ENCODE measurements around the gene SURF2. TPM values are rescaled to one million over a fixed set of nuclear protein-coding genes. Genes with fewer than 3 reads are reported as not detected.

SURF2 gene
- total RNA-seq, 3 donors from 2014 or later, result 48.0 to 64.1 (median 57.9) TPM

DNA sequence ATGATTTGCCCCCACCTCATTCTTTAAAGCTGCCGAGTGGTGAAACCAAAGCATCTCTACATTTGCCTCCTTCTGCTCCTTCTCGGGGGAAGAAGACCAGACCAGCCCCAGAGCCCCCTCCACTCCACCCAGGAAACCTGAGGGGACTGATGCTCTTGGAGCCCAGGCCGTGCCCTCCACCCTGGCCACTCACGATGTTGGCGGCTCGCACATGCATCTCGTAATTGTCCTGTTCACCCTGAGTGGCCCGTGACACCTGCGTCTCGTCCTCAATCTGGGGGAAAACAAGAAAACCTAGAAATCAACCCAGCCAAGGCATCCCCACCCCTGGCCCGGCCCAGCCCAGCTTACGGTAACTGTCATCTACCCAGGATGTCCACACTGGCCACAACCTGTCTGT, 11.4 kb upstream of the SURF2 start:
- no peak overlapping the region for H3K4me3 Mint-ChIP-seq
- no peaks in the 10 kb centered on the region for H3K27me3 Mint-ChIP-seq (ENCODE audit: low read depth)
- DNase-seq (no peak), ATAC-seq (no peak)
- peaks cover 42% of the 10 kb centered on the region for H3K4me1 Mint-ChIP-seq (ENCODE audit: low read depth)
- H3K36me3 Mint-ChIP-seq (ENCODE audit: insufficient read depth), result peaks cover 34% of the 10 kb centered on the region
- no peaks in the 10 kb centered on the region for H3K9me3 Mint-ChIP-seq

DNA sequence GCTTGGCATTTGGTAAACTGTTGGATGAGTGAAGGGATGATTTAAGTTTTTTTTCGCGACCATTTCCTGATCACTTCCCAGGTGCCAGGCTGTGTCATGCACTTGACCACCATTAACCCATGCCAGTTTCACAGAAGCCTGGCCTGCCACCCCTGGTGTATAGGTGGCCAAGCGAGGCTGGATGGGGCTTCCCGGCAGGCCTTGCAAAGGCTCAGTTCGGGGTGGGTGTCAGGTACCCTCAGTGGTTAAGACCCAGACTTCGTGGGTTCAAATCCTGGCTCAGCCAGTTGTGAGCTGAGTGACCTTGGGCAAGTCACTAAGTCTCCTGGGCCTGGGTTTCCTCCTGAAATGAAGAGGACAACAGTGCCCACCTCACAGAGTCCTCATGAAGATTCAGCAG, 10.8 kb upstream of the SURF2 start:
- no peaks in the 10 kb centered on the region for H3K27me3 Mint-ChIP-seq (ENCODE audit: low read depth)
- ATAC-seq (no peak), DNase-seq (no peak)
- no peaks in the 10 kb centered on the region for H3K9me3 Mint-ChIP-seq
- H3K36me3 Mint-ChIP-seq (ENCODE audit: insufficient read depth), result peaks cover 37% of the 10 kb centered on the region
- peaks cover 41% of the 10 kb centered on the region for H3K4me1 Mint-ChIP-seq (ENCODE audit: low read depth)
- H3K4me3 Mint-ChIP-seq, result no peak overlapping the region

DNA sequence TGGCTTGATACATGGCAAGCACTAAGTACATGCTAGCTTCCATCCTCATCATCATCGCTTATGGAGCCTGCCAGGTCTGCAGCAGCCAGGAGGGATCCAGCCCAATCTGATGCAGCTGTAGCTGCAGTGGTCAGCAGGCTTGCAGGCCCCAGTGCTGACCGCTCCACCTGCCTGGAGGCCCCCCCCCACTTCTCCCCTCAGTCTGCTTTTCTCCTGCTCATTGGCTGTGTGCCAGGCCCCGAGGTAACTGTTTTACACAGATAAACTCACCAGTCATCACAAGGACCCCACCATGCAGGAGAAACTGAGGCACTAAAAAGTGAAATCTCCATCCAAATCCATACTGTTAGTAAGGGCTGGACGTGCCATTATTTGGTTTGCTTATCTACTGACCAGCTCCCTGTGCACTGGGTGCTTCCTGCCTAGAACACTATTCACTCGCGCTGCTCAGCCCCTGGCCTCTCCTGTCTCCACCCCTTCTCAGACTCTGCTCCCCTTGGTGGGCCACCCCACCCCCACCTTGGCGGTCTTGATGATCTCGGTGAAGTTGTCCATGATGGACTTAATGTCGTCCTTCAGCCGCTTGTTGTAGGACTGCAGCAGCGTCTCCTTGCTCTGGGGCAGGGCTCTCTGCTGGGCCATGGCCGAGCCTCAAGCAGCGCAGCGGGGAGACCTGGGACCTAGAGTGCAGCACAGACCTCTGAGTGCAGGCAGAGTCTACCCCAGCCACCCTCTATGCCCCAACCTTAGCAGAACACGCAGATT, 10.1 kb upstream of the SURF2 start:
- Mint-ChIP-seq H3K4me3 (peak overlapping the region; percentile 99), H3K4me1 (ENCODE audit: low read depth) (peaks cover 38% of the 10 kb centered on the region), H3K9me3 (no peaks in the 10 kb centered on the region), H3K36me3 (ENCODE audit: insufficient read depth) (peaks cover 39% of the 10 kb centered on the region), H3K27me3 (ENCODE audit: low read depth) (no peaks in the 10 kb centered on the region)
- DNase-seq (no peak), ATAC-seq (no peak)

DNA sequence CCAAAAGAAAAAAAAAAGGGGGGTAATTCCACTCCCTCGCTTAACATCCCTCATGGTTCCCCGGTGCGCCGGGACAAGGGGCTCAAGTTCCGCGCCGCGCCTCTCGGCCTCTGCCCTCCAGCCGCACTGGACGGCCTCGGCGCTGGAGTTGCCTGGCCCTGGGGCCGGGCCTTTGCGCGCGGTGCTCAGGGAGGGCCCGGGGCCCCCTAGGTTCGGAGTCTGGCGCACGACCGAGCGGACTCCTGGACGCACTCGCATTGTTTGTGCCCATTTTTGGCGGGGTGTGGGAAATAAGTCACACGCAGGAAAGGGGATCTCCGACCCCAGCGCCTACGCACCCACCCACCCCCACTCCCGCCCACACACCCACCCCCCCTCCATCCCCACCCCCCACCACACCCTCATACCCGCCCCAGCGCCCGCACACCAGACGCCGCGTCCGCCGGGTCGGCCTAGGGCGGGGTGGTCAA, 8.8 kb upstream of the SURF2 start:
- Mint-ChIP-seq H3K27me3 (ENCODE audit: low read depth) (no peaks in the 10 kb centered on the region), H3K36me3 (ENCODE audit: insufficient read depth) (peaks cover 47% of the 10 kb centered on the region), H3K4me1 (ENCODE audit: low read depth) (peaks cover 34% of the 10 kb centered on the region), H3K4me3 (peak overlapping the region; percentile 99), H3K9me3 (no peaks in the 10 kb centered on the region)
- ATAC-seq (peak; percentile 36 to 39), DNase-seq (no peak)

DNA sequence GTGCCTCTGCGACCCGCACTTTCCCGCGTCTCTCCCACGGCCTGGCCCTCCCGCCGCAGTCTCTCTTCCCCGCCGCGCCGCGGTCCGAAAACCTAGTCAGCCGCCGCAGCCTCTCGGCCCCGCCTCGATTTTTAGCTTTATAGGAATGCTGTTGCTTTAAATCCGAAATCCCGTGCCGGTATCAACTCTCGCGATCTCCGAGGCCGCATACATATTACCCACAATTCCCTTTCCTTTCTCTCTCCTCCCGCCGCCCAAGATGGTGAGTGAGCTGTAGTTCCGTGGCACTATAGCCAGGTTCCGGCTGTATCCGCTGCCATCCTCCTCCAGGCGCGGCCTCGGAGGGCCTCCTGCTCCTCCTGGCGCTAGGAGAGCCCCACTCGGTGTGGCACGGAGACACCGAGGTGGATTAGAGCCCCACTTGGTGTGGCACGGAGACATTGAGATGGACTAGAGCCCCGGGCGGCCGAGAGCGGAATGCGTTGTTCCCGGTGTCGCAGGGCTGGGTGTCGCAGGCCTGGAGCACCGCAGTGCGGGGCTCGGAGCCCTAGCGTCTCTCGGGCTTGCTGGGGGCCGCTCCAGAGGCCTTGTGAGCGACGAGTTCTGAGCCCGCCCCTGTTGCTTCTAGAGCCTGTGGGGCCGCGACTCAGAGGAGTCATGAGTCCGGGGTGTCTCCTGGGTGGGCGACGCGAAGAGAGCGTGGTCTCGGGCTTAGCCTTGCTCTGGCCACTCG, 8.2 kb upstream of the SURF2 start, which contains the start of the genes MED22 and RPL7A:
MED22 (minus strand) TSS at position 147 of the 733 bp plus-strand sequence. CDS start 1,469 bp downstream, outside the sequence.
RPL7A (plus strand) TSS at position 234 of the 733 bp plus-strand sequence; CDS start at position 260, 26 bp downstream.
- H3K9me3 Mint-ChIP-seq, result no peaks in the 10 kb centered on the region
- peaks cover 38% of the 10 kb centered on the region for H3K4me1 Mint-ChIP-seq (ENCODE audit: low read depth)
- peaks cover 48% of the 10 kb centered on the region for H3K36me3 Mint-ChIP-seq (ENCODE audit: insufficient read depth)
- peak; percentile 78 for ATAC-seq
- H3K4me3 Mint-ChIP-seq, result peak within 1 kb of the TSS; percentile 99
- no peaks in the 10 kb centered on the region for H3K27me3 Mint-ChIP-seq (ENCODE audit: low read depth)
- peak; percentile 89 for DNase-seq

DNA sequence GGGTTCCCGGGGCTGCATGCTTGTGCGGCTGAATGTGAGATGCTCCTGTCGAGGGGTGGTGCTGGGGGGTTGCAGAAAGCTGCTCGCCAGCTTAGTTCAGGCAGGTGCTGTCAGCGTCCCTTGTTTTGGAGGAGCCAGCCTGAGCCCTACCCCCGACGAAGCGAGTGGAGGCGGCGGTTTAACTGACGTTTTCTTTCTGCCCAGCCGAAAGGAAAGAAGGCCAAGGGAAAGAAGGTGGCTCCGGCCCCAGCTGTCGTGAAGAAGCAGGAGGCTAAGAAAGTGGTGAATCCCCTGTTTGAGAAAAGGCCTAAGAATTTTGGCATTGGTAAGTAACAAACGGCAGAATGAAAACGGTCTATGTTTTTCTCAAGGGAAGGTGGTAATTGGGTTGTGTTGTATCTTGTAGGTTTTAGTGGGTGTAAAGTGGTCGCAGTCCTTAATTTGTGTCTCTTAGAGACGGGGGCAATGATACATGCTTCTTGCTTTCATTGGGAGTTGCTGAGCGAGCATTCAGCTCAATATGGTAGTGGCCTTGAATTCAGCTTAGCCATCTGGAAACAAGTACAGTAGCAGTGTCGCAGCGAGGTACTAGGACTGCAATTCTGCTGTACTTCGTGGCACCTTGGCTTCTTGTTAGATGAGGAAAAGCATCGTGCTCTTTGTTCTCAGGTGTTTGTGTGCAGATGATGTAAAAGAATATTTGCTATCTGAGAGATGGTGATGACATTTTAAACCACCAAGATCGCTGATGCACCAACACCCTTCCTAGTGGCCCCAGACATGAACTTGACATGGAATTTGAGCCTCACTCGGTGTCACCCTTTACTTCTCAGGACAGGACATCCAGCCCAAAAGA, 7.4 kb upstream of the SURF2 start:
- Mint-ChIP-seq H3K36me3 (ENCODE audit: insufficient read depth) (peaks cover 52% of the 10 kb centered on the region), H3K4me3 (peak overlapping the region; percentile 99), H3K4me1 (ENCODE audit: low read depth) (peaks cover 40% of the 10 kb centered on the region), H3K9me3 (no peaks in the 10 kb centered on the region), H3K27me3 (ENCODE audit: low read depth) (no peaks in the 10 kb centered on the region)
- DNase-seq, result no peak
- ATAC-seq, result no peak

DNA sequence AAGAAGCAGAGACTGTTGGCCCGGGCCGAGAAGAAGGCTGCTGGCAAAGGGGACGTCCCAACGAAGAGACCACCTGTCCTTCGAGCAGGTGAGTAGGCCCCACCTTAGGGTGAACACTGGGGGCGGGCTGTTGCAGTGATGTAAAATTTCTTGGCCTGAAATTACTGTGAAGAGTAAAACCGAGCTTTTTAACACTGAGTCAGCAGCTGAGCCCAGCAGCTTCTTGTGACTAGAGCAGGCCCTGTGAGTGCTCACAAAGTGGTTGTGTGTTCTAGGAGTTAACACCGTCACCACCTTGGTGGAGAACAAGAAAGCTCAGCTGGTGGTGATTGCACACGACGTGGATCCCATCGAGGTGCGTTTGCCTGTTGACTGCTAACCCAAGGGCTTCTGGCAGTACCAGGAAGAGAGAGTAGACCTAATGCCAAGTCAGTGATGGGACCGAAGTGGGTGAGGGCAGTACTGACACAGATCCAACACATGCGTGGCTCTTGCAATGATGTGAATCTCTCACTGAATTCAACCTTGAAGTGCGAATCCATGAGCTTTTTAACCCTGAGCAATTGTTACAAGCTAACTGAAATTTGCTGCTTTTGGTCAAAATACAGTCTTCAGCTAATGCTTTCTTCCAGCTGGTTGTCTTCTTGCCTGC, 6.3 kb upstream of the SURF2 start:
- no peaks in the 10 kb centered on the region for H3K27me3 Mint-ChIP-seq (ENCODE audit: low read depth)
- H3K36me3 Mint-ChIP-seq (ENCODE audit: insufficient read depth), result peaks cover 52% of the 10 kb centered on the region
- peak overlapping the region; percentile 99 for H3K4me3 Mint-ChIP-seq
- H3K4me1 Mint-ChIP-seq (ENCODE audit: low read depth), result peaks cover 46% of the 10 kb centered on the region
- DNase-seq (no peak), ATAC-seq (no peak)
- H3K9me3 Mint-ChIP-seq, result no peaks in the 10 kb centered on the region

DNA sequence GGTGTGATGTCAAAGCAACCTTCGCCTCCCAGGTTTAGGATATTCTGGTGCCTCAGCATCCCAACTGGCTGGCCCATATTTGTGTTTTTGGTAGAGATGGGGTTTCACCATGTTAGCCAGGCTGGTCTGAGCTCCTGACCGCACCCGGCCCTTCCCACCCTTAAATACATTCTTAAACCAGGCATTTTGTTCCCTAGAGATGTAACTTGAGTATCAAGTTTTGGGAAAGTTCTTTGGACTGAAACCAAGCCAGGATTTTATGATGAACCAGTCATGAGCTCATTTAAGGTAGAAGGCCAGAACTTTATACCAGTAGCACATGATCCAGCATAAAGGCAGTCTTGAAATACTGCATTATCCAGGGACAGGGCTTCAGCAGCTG, 4.8 kb upstream of the SURF2 start:
- no peak for DNase-seq
- no peaks in the 10 kb centered on the region for H3K9me3 Mint-ChIP-seq
- no peak for ATAC-seq
- peaks cover 48% of the 10 kb centered on the region for H3K36me3 Mint-ChIP-seq (ENCODE audit: insufficient read depth)
- H3K27me3 Mint-ChIP-seq (ENCODE audit: low read depth), result no peaks in the 10 kb centered on the region
- peaks cover 45% of the 10 kb centered on the region for H3K4me1 Mint-ChIP-seq (ENCODE audit: low read depth)
- H3K4me3 Mint-ChIP-seq, result no peak overlapping the region

DNA sequence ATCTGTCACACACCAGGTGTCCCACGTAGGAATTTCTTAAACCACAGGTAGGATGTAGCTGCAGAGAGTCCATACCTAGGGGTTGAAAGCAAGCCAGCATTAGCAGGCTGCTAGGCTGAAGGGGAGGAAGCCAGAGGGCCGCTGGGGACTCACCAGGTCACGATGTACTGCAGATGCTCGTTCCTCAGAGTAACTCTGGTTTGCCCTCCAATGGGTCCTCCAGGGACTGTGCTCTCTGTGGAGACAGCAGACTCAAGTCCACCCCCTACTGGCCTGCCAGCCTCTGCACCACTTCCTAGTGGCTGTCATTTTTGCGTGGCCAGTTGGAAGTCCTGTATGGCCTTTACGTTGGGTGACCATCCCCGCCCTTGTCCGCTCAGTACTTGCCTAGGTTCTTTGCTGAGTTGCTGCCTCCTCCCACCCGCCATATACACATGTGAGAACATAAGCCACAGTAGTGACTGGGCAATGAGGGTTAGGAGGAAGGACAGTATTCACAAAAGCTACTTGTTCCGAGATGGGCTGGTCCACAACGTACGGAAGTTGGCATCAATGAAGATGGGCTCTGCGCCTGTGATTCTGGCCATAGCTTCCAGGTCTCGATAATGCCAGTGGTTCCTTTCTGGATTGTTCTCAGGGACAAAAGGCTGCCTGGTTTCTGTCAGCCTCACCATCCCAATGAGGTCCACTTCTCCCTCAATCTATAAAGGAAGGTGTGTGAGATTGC, 4.3 kb upstream of the SURF2 start:
- DNase-seq, result no peak
- Mint-ChIP-seq H3K9me3 (no peaks in the 10 kb centered on the region), H3K36me3 (ENCODE audit: insufficient read depth) (peaks cover 48% of the 10 kb centered on the region), H3K4me3 (peak overlapping the region; percentile 8), H3K4me1 (ENCODE audit: low read depth) (peaks cover 40% of the 10 kb centered on the region), H3K27me3 (ENCODE audit: low read depth) (no peaks in the 10 kb centered on the region)
- no peak for ATAC-seq

DNA sequence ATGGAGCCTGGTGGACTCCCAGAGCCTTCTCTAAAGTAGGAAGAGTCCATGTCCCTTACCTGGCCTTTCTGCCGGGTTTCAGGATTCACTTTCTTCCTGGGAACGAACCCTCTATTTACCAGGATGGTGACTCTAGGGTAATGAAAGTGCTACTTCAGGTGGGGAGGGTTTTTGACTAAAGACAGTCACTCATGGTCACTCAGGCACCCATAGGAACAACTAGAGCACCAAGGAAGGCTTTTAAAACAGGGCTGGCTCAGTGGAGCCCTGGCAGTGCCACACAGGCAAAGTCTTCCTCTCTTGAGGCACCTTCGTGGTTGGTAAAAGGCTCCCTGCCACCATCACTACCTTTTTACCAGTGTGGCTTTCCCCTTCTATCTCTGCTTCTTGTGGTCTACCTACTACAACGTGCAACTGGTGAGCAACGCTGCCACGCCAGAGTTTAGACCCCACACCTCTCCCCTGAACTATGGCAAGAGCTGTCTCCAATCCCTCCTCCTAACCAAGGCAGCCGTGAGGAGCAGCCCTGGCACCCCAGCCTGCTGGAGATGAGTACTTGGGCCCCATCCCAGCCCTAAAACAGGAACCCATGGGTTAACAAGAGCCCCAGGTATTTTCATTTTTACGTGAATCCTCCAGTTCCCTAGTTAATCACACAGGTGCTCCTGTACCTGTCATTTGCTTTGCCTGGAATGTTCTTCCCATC, 3.6 kb upstream of the SURF2 start:
- Mint-ChIP-seq H3K4me1 (ENCODE audit: low read depth) (peaks cover 44% of the 10 kb centered on the region), H3K9me3 (no peaks in the 10 kb centered on the region), H3K27me3 (ENCODE audit: low read depth) (no peaks in the 10 kb centered on the region), H3K36me3 (ENCODE audit: insufficient read depth) (peaks cover 48% of the 10 kb centered on the region), H3K4me3 (no peak overlapping the region)
- ATAC-seq (no peak), DNase-seq (no peak)

DNA sequence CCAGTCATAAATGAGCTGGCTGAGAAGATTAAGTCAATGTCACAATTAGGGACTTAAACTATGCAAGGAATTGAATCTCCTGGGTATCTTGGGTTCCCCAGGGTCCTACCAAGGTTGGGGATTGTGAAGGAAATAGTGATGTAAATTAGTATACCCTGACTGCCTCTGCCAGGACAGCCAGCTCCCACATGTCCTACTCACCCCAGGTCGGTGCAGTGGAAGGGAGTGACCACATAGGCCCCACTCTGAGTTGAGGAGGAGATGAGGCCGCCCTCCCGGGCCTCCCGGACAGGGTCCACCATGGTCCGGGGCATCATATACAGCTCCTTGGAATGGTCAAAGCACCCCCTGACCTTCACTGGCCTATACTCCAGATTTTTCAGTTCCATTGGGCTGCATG, 2.8 kb upstream of the SURF2 start:
- Mint-ChIP-seq H3K36me3 (ENCODE audit: insufficient read depth) (peaks cover 47% of the 10 kb centered on the region), H3K4me1 (ENCODE audit: low read depth) (peaks cover 51% of the 10 kb centered on the region), H3K4me3 (no peak overlapping the region), H3K27me3 (ENCODE audit: low read depth) (no peaks in the 10 kb centered on the region), H3K9me3 (no peaks in the 10 kb centered on the region)
- ATAC-seq (no peak), DNase-seq (no peak)

DNA sequence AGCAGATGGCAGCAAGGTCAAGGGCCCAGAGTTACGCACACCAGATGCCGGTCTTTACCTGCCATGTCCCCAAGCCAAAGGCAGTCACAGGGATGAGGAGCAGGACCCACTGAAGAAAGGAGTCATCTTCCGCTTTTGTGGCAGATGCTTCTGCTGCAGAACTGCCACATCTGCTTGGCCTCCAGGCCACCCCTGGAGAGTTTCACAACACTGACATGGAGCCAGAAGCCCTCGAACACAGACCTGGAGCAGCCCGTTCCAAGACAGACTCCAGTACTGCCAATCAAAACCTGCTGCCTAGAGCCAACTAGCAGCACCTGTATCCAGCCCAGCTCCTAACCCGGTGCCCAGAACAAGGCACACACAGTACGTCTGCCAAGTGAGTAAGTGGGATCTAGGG, 1.6 kb upstream of the SURF2 start:
- H3K9me3 Mint-ChIP-seq, result no peaks in the 10 kb centered on the region
- DNase-seq (no peak), ATAC-seq (no peak)
- peak overlapping the region; percentile 91 for H3K4me3 Mint-ChIP-seq
- no peaks in the 10 kb centered on the region for H3K27me3 Mint-ChIP-seq (ENCODE audit: low read depth)
- H3K36me3 Mint-ChIP-seq (ENCODE audit: insufficient read depth), result peaks cover 34% of the 10 kb centered on the region
- H3K4me1 Mint-ChIP-seq (ENCODE audit: low read depth), result peaks cover 49% of the 10 kb centered on the region

DNA sequence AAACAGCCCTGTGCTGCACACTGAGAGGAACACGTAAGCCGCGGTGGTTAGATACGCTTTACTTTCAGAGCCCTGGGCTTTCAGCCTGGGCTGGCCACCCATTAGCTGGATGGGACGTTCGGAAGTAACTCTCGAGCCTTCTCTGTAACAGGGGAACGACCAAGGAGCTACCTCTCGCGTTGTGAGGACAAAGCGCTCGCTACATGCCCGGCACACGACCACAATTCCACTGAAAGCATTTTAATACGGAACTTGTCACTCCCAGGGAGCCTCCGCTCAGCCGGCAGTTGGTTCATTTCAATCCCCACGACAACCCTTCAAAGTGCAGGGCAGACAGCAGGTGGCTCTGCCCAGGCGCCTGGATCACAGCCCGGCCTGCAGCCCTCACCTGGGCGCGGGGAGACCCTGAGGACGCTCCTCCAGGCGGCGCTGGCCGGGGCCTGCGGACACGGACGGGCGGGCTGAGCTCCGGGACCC, 431 bp upstream of the SURF2 start:
- H3K4me3 Mint-ChIP-seq, result peak overlapping the region; percentile 91
- DNase-seq, result no peak

More for the DNA sequence above, 431 bp upstream of the SURF2 start:
- Mint-ChIP-seq H3K27me3 (ENCODE audit: low read depth) (no peaks in the 10 kb centered on the region), H3K9me3 (no peaks in the 10 kb centered on the region), H3K36me3 (ENCODE audit: insufficient read depth) (peaks cover 26% of the 10 kb centered on the region), H3K4me1 (ENCODE audit: low read depth) (peaks cover 47% of the 10 kb centered on the region)
- peak; percentile 29 for ATAC-seq

Data from activated T-cell treated with anti-CD3 and anti-CD28 coated beads, Interleukin-2, amount 50 U/mL, for 4 hours (primary cell).